Measurements from ENCODE around the gene RIC8B.
"Not testable (repeated sequence)": the region's sequence is repeated elsewhere in the genome, so short reads cannot be mapped to it uniquely, and the experiment has no call there.

RIC8B gene, protein sequence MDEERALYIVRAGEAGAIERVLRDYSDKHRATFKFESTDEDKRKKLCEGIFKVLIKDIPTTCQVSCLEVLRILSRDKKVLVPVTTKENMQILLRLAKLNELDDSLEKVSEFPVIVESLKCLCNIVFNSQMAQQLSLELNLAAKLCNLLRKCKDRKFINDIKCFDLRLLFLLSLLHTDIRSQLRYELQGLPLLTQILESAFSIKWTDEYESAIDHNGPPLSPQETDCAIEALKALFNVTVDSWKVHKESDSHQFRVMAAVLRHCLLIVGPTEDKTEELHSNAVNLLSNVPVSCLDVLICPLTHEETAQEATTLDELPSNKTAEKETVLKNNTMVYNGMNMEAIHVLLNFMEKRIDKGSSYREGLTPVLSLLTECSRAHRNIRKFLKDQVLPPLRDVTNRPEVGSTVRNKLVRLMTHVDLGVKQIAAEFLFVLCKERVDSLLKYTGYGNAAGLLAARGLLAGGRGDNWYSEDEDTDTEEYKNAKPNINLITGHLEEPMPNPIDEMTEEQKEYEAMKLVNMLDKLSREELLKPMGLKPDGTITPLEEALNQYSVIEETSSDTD

DNA sequence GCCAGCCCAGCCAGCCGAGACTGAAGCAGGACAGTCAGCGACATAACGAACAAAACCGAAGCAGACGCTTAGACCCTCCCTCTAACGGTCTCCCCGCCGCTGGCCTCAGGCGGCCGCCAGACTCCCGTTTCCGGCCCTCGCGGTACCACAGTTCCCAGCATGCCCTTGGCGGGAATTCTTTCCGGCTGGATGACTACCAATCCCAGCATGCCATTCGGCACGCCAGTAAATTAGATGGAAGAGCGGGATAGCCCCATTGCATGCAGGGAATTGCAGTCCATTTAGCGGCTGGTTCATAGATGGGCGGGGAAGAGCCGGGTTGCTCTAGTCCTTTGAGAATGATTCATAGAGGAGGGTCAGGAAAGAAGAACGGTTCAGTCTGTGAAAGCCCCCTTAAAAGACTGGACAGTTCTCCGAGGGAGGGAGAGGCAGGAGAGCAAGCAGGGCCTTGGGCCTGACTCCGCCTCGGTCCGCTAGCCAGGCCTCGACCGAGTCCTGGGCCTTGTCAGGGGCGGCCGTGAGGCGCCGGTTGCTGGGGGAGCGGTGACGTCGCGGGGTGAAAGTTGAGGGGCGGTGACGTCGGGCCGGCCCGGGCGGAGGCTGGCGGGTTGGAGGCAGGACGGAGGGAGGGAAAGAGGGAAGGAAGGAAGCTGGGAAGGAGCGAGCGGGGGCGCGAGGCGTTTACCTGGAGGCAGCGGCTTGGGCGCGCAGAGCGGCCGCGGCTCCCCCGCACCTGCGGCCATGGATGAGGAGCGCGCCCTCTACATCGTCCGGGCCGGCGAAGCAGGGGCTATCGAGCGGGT is at the start of gene RIC8B:
Gene RIC8B, plus strand, starts transcription at position 678 of the 803 bp plus-strand sequence. Its CDS starts 64 bp downstream, at position 742.
- peak; percentile 98 for DNase-seq (ENCODE audit: low read depth in 2 of 2)

DNA sequence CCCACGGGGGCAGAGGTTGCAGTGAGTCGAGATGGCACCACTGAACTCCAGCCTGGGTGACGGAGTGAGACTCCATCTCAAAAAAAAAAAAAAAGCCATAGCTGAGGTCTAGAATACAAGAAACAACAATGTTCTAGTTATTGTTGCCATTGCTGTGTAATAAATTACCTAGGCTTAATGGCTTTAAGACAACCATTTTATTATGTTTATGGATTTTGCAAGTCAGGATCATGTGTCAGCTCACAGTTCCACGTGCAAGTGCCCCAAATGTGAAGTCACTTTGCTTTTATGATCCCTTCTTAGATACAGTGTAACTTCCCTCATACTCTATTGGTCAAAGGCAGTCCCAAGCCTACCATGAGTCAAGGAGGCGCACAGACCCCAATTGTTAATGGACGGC is 49.5 kb upstream of the RIC8B start:
- DNase-seq (ENCODE audit: low read depth in 2 of 2): no peak

DNA sequence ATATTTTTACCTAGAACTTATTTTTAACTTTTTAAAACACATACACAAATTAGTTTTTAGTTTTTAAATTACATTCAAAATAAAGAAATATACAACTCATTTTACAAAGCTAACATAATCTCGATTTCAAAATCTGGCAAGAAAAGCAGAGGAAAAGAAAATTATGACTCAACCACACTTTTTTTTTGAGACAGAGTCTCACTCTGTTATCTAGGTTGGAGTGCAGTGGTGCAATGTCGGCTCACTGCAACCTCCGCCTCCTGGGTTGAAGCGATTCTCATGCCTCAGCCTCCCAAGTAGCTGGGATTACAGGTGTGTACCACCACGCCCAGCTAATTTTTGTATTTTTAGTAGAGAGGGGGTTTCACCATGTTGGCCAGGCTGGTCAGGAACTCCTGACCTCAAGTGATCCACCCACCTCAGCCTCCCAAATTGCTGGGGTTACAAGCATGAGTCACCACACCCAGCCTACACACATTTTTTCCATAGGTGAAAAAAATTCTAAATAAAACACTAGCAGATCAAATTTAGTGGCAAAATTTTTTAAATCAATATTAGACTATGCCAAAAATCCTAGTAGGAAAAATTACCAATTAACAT is 47.8 kb upstream of the RIC8B start:
- not testable (repeated sequence) for DNase-seq (ENCODE audit: low read depth in 2 of 2)

DNA sequence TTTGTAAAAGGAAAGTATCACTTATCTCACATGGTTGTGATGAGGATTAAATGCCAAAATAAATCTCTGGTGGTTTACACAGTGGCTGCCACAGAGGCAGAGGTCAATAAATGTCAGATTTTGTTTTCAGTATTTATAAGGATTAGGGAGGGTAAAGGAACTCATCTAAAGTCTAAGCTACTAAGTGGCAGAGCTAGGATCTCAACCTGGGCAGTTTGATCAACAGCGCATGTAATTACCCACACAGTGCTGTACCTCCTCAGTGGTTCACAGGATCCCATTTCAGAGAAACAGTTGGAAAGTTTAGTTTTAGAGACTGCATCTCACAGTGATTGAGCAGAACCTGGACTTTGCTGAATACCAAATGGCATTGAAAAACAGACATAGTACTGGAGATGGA is 44.9 kb upstream of the RIC8B start:
- DNase-seq (ENCODE audit: low read depth in 2 of 2): no peak

DNA sequence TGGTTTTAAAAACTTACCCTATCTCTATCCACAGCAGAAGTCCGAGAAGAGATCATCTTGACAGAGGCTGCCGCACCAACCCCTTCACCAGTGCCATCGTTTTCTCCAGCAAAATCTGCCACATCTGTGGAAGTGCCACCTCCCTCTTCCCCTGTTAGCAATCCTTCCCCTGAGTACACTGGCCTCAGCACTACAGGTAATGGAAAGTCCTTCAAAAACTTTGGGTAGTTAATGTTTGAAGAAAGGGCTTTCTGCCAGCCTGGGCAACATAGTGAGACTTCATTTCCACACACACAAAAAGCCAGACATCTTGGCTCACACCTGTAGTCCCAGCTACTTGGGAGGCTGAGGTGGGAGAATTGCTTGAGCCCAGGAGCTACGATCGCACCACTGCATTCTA is 41.6 kb upstream of the RIC8B start:
- no peak for DNase-seq (ENCODE audit: low read depth in 2 of 2)

DNA sequence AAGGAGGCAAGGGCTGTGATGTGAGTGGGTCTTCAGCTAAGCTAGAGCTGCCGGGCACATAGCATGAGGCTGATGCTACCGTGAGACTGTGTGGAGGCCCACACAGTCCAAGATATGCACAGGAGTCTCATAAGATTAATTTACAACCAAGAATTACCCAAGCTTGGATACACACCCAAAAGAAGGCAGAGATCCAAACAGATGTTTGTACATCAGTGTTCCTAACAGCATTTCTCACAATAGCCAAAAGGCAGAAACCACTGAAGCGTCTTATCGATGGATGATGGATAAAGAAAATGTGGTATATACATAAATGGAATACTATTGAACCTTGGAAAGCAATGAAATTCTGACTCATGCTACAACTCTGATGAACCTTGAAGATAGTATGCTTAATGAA is 40.8 kb upstream of the RIC8B start:
- DNase-seq (ENCODE audit: low read depth in 2 of 2): no peak

DNA sequence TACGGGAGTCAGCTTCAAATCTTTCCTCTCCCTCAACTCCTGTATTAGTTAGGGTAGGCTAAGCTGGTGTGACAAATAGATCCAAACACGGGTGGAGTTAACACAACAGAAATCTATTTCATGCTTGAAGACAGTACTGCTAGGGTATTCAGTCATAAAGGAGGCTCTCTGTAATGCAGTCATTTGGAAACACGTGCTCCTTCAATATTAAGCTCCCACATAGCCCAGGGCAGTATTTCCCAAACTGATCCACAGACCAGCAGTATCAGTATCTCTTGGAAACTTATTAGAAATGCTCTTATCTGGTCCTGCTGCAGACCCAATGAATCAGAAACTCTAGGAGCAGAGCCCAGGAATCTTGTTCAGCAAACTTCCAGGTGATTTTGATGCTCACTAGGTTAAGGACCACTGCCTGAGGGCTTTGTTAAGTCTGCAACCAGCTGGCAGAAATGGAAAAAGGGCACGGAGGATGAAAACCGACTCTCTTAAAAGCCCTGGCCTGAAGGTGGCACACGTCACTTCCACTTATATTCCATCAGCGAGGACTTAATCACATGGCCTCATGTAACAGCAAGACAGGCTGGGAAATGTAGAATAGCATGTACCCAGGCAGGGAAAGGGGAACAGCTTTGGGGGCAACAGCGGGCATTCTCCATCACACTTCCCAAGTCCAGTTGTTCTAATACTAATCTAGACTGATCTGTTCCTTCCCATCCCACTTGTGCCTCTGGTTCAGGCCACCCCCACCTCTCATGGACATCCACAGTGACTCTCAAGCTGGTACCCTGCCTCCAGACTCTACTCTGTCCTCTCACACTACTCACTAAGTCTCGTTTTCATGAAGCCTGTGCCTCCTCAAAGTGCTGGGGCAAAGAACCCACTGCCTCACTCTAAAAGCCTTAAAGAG is 38.2 kb upstream of the RIC8B start:
- DNase-seq (ENCODE audit: low read depth in 2 of 2): no peak

DNA sequence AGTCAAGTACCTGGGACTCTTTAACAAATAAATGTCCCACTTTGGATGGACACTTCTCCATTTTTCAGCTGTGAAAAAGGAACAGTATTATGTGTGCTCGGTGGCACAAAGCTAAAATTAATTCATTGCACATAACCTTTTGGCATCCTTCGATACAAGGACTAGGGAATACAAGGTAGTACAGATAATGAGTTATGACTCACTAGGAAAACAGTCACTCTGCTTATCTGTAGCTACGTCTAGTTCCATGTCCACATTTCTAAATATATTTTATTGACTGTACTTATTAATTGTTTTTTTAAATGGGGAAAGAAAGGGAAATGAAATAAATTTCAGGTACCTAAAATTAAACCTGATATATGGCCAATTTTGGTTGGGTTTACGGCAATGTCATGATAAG is 35.2 kb upstream of the RIC8B start:
- DNase-seq (ENCODE audit: low read depth in 2 of 2): no peak

DNA sequence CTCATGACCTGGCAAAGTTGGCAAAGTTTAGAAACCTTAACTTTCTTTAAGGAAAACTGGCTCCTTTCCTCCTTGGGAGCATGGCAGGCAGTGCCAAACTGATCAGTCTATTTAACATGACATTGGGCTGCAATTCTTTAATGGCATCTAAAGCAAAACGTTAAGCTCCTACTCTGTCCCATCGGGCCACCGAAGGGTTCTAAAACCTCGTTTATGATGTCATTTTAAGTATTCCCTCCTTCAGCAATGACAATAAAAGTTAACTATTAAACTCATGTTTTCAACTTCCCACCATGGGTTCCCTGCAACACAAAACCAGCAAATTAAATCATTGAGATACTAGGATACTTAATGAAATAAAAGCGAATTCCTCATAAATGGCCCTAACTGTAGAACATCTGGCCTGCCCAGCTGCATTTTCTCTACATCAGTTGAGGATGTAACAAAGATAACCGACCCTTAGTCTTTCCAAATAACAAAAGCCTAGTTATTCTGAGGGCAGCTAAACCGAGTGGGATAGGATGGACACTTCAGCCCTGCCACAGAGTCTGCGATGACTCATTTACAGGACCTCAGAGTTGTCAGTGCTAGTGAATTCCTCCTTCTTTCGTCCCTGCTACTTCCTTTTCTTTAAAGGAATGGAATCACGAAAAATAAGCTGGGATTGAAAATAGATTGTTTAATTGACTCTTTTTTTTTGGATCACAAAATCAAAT is 34.5 kb upstream of the RIC8B start:
- no peak for DNase-seq (ENCODE audit: low read depth in 2 of 2)

DNA sequence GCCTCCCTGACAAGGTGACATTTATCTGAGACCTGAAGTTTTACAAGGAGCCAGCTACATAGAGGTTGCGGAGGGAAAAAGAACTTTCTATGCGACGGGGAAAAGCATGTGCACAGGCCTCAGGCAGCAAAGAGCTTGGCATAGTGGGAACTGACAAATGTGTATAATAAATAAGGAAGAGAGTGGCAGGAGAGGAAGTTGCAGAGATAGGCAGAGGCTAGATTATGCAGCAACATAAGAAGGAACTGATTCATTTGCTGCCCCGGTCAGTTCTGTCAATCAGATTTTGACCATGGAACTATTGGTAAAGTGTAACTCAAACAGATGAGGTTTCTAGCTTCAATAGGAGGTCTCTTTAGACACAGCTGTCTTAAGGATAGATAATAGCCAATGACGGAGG is 33.7 kb upstream of the RIC8B start:
- DNase-seq (ENCODE audit: low read depth in 2 of 2): no peak

DNA sequence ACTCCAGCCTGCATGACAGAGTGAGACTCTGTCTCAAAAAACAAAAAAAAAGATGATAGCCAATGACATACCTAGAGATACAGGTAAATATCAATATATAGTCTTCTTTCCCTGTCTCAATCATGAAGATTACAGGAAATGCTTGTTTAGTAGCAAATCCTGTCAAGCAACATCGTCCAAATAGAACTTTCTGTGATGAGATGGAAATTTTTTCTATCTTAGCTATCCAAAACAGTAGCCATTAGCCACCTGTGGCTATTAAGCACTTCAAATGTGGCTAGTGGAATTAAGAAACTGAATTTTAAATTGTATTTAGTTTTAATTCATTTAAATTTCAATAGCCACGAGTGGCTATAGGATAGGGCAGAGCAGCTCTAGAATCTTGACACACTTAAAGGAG is 33.2 kb upstream of the RIC8B start:
- no peak for DNase-seq (ENCODE audit: low read depth in 2 of 2)

DNA sequence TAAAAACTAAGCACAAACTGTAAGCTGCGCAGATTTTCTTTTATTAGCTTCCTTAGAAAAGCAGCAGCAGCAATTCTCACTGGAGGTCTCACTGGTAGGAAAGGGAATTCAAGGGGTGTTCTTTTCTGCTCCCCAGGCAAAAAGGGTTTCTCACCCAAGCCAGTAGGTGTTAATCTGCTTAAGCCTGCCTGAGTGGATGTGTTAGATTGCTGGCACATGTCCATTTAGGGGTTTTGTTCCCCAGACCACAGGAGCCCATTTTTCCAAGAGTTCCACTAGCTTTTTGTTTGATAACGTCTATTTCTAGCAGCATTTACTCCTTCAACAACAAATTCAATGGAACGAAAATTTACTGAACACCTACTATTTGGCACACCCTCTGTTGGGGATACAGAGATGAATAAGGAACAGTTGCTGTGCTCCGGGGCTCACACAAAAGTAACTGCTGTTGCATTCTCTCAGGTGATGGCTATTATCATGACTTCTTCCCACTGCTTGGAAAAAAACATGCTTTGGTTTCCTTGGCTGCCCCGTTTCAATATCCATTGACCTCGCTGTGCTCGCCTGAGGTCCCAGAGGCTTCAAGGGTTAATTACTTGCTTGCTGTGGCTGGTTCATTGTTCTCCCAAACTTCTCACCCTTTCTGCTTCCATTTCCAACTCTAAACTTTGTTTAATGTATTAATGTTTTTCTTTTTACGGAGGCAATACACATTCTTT is 31.1 kb upstream of the RIC8B start:
- DNase-seq (ENCODE audit: low read depth in 2 of 2): no peak

DNA sequence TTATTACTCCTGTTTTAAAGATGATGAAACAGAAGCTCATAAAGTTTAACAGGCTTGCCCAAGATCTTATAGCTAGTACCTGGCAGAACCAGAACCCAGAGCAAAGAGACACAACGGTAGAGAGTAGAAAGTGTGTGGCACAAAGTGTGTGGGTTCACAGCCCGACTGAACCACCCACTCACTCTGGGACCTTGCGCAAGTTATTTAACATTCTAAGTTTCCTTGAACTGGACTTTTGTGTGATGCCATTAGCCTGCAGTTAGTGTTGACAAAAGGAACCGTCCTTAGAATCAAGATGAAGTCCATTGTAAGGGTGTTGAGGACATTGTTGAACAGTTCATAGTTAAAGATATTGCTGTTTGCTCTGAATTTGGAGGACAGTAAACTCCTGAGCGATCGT is 29.9 kb upstream of the RIC8B start:
- DNase-seq (ENCODE audit: low read depth in 2 of 2): no peak

DNA sequence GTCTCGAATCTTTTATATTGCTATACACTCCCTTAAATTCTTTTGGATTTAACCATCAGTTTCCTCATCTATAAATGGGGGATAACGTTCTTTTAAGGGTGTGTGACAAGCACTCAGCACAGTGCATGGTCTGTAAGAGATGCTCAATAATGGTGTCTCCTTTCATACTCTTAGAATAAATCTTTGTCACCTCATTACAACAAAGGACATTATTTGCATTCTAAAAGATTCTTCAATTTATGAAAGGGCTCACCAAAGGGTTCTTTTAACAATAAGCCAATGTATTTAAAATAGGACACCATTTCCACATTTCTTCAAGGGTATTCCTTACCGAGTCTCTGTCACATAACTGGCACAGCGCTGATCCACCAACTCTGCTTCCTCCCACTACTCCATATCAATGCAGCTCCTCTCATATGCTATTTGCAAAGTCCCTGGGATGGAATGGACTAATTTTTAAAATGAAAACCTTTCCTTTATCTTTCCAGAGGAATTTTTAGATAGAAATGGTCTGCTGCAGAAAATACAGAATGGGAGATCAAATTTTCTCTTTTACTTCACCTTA is 29.2 kb upstream of the RIC8B start:
- no peak for DNase-seq (ENCODE audit: low read depth in 2 of 2)

DNA sequence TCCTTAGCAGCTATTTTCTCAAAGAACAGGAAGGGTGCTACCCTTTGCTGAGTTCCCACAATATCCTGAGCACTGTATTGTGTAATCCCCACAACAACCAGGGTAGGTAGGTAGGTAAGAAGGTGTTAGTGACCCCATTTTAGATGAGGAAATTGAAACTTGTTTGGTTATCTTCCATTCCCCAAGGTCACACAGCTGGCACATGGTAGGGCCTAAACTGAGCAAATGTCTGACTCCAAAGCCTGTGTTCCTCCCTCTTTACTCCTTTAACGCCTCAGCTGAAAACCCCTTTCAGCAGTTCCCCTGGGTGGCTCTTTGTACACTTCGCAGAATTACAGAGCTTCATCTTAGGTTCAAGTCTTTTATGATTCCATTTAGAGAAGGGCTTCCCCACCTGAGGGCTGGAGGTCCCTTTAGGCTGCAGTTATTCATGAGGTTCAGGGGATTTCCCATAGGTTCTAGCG is 26.5 kb upstream of the RIC8B start:
- DNase-seq (ENCODE audit: low read depth in 2 of 2): no peak

DNA sequence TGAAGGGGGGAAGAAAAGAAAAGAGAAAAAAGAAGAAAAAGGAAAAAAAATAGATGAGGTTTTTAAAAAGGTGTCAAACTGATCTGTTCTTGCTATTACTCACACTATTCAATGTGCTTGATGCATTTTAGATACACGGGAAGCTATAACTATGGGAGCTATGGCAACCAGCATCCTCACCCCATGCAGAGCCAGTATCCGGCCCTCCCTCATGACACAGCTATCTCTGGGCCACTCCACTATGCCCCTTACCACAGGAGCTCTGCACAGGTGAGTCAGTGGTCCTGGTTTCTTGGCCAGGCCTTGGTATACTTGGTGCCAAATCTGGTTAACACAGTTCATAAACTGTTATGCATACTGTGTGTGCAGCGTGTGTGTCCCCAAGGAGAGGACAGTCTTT is 24.0 kb upstream of the RIC8B start:
- no peak for DNase-seq (ENCODE audit: low read depth in 2 of 2)

DNA sequence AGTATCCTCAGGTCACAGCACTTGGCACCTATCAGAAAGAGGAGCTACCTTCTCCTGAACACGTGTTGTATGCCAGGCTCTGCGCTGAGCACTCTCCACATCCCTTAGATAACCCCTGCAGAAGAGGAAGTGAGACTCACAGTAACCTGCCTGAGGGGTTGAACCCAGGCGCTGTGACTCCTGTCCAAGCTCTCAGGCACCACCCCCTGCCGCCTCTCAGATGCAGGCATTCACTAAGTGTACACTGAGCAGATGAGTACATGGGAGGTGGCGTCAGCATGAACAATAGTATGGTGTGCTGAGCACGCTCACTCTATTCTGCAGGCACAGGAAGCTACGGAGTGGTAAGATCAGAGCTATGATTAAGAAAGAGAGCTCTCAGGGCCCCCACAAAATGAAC is 21.0 kb upstream of the RIC8B start:
- DNase-seq (ENCODE audit: low read depth in 2 of 2): no peak

DNA sequence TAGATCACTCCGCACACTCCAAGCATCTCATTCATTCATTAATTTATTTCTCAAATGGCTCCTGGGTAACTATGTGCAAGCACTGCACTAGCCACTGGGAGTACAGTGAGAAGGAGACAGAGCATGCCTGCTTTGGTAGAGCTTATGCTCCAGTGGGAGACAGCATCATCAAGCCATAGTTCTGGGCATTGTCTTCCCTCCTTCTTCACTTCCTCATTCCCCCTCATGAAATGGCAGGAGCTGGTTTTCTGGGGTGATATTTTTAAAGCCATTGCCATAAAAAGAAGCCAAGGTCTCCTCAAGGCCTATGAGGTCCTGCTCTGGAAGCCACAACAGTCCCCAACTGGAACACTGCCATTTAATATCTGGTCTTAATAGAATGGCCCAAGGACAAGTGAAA is 20.2 kb upstream of the RIC8B start:
- no peak for DNase-seq (ENCODE audit: low read depth in 2 of 2)

DNA sequence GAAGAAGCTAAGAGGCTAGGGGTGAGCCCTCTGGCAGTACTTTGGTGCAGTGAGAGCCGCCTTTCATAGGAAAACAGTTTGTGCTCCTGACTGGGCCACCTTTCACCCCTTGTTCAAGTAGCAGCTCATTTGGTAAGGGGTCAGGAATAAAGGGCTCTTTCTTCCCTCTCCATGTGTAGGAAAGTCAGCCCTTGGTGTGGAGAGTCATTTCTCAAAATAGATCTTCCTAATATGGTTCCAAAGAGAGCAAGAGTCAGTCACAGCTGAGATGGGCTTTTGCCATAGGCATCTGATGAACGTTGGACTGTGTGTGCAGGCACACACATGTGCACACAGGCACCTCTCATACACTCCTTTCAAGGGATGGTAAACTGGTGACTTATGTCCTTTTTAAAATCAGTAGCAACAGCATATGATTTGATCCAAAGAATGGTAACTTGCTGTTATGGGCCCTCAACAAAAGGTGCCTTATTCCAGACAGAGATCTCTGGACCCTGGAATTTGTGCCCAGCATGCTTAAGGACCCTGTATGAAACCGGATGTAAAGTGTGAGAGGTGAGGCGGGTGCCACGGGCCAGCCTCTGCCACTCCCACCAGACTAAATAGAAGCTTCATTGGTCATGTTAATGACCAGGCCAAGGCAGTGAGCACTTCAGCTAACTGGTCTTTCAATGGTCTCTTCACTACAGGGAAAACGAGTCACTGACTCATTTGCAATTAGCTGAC is 16.7 kb upstream of the RIC8B start:
- no peak for DNase-seq (ENCODE audit: low read depth in 2 of 2)
